NCI-H524 treated with DMSO at 0.1 percent for 48 hours (cell line): Measurements from ENCODE around the gene COMMD3.

ENCODE experiments used
- DNase-seq: peaks from one replicate; lab custom pipeline; 2025; lab: John Stamatoyannopoulos, UW

Gene COMMD3

GRCh38 chr10:22319980-22320558 is 3.9 kb downstream of the COMMD3 start:
- no peak for DNase-seq

DNA sequence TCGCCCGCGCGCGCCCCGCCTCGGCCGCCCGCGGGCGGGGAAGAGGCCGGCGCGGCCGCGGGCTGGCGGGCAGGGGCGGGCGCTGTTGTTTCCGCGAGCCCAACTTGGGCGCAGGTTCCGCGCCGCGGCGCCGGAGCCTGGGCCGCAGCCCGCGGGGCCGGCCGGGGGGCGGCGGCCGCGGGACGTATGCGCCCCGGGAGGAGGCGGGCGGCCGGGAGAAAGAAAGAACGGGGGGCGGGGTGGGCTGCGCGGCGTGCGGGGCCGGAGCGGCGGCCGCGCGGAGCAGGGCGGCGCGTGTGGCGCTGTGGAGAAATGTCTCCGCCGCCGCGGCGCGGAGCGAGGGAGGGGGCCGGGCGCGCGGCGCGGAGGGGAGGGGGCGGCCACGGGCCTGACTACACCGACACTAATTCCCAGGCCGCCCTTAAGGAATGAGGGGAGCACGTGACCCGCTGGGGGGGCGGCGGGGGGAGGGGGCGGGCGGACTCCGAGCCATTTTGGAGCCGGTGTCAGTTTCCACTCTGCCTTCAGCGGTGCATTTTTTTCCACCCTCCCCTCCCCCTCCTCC is 4.5 kb downstream of the COMMD3 start, which contains the start of gene BMI1:
Gene BMI1 (plus strand): TSS at position 509 of the 565 bp plus-strand sequence. CDS start 5,351 bp downstream, outside the sequence.
- DNase-seq = no peak

DNA sequence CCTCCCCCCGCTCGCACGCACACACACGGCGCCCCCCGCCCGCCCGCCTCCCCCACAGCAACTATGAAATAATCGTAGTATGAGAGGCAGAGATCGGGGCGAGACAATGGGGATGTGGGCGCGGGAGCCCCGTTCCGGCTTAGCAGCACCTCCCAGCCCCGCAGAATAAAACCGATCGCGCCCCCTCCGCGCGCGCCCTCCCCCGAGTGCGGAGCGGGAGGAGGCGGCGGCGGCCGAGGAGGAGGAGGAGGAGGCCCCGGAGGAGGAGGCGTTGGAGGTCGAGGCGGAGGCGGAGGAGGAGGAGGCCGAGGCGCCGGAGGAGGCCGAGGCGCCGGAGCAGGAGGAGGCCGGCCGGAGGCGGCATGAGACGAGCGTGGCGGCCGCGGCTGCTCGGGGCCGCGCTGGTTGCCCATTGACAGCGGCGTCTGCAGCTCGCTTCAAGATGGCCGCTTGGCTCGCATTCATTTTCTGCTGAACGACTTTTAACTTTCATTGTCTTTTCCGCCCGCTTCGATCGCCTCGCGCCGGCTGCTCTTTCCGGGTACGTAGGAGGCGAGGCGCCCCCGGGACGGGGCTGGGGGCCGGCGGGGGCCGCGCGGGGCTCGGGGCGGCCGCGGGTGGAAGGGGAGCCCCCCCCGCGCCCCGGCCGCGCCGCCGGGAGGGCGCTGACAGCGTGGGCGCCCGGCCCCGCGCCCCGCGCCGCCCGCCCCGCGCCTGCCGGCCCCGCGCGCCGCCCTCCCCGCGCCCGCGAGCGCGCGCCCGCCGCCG is 5.2 kb downstream of the COMMD3 start:
- no peak for DNase-seq

DNA sequence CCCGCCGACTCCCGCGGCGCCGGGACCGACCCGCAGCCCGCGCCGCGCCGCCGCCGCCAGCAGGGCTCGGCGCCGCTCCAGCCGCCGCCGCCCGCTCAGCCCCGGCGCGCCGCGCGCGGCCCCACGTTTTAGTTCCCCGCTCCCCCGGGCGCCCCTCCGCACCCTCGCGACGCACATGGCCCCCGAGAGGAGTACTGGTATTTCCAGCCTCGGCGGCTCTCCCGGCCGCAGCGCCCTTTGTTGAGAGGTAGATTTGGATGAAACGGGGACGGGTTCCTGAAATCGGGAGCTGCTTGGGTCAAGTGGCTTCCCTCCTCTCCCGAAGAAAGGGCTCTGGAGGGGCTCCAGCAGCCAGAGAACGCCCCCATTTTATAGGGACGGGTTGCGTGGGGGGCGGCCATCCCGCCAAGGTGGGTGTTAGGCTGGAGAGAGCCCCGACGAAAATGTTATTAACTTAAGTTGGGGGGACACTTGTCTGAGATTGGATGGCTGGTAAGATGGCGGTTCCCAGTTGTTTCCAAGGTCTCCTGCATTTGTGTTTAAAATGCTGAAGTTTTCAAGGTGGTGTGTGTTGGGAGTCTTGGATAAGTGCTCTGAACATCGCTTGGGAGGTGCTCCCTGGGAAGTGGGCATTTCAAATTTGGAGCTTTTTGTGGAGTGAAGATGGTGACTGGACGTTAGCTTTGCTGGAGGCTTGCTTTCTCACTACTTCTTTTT is 5.9 kb downstream of the COMMD3 start:
- DNase-seq = no peak

DNA sequence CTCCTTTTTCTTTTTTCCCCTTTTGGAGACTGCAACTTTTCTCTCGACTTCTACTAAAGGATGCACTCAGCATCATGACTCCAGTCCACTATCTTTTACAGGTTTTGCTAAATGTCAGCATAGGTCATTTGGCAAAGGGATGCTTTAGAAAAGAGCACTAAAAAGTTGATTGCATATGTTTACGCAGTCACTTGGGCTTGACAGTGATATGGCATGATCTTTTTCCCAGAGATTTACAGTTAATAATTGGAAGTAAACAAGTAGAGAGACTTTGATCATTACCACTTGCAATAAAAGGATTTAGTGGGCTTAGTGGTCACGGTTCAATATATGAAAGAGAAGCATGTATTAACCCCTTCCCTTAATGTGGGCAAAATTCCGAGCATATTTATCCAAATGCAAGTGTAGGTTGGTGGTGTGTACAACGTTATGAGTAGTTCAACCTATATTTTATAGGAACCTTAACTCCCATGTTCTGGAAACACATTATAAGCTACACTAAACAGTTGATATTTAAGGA is 6.5 kb downstream of the COMMD3 start:
- DNase-seq = no peak

- DNase-seq = no peak
Observed at GRCh38 chr10:22323538-22324305, 7.5 kb downstream of the COMMD3 start.

DNA sequence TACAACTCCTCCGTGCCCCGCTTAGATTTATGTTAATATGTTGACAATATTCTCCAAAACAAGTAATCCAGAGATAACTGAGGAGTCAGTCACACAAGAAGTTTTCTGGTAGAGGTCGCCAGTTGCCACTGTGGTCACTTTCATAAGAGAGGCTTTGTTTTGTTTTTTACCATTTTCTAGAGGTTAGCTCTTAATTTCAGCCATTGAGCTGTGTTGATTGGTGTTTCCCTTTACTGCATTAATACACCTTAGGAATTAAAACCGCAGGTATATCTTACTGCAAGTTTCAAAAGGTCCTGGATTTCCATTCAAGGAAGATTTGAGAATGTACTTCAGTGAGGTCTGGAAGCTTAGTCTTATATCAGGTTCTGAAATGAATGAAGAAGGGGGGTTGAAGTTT is 8.2 kb downstream of the COMMD3 start:
- no peak for DNase-seq

- no peak for DNase-seq
Observed at GRCh38 chr10:22324893-22325271, 8.7 kb downstream of the COMMD3 start.

GRCh38 chr10:22325272-22326144 is 9.3 kb downstream of the COMMD3 start:
- no peak for DNase-seq

DNA sequence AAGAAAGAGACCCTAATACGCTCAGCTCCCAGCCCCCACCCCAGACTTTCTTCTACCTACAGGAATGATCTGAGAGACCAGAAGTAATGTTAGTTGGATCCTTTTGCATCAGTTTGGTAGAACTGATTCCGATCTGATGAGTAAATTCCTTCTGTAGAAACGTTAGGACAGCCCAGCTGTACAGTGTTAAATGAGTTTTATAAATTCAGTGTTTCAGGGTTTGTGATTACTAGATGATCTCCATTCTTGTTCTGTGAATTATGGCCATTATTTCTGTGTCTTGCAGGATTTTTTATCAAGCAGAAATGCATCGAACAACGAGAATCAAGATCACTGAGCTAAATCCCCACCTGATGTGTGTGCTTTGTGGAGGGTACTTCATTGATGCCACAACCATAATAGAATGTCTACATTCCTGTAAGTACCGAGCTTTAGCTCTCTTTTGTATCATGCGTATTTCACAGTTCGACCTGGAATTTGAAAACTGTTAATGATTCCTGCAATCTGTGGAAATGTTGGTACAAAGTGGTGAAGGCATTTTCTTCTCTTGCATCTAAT is 10.0 kb downstream of the COMMD3 start:
- DNase-seq = no peak

DNA sequence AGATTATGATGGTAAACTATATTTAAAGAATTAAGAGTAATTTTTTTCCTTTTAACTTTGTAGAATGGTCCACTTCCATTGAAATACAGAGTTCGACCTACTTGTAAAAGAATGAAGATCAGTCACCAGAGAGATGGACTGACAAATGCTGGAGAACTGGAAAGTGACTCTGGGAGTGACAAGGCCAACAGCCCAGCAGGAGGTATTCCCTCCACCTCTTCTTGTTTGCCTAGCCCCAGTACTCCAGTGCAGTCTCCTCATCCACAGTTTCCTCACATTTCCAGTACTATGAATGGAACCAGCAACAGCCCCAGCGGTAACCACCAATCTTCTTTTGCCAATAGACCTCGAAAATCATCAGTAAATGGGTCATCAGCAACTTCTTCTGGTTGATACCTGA is 13.0 kb downstream of the COMMD3 start:
- no peak for DNase-seq

DNA sequence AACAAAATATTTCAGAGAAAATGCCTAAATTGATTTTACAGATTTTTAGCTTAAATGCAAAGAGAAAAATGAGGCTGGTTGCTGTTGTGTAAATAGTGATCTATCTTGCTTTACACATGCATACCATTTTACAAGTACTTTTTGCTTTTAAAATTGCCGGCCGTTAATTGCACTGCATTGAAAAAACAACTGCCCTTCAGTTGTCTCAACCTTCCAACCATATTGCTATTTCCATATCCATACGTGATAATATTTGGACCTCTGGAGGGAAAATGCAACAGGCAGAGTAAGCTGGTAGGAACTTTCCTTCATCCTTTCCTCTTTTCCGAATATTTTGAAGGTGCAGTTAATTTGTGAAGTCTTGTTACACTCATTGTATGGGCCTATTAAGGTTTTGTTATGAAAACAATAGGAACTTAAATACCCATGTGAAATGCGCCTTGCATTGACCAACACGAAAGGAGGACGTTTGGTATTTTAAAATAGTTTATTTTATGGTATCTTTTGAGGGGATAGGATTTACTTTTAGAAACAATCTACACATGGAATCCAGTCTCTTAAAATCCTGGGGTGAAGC is 16.0 kb downstream of the COMMD3 start:
- no peak for DNase-seq

DNA sequence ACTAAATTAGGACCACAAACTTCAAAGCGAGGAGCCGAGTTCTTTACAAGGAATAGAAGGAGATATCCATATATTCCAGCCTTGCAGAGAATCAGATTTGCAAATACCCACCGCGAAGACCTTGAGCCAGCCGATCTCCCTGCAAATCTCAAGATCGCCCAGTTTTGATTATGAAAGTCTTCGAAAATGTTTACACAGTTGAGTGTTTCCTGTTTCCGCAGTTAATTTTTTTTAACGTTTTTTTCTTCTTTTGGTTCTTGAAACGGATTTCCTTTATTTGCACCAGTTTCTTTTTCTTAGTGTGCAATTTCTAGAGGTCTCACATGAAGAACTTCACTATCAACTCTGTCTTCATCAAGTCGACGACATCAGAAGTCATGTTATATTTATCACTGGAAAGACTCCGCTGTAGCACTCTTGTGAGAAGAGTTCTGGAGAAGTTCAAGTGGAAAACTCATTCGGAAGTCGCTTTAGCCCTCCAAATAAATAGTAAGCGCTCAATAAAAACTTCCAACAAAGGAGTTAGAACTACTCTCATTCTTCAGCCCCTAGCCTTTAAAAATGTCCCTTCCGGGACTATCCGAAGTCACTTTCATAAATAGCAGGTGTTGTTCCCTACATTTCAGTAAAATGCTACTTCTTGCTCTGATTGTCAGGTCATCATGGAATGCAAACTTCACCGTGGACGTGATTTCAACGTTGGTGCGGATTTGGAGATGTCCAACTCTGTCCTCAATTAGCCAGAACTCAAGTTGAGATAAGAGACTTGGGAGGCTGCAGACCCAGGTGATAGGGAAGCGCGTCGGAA is 17.2 kb downstream of the COMMD3 start:
- no peak for DNase-seq

DNA sequence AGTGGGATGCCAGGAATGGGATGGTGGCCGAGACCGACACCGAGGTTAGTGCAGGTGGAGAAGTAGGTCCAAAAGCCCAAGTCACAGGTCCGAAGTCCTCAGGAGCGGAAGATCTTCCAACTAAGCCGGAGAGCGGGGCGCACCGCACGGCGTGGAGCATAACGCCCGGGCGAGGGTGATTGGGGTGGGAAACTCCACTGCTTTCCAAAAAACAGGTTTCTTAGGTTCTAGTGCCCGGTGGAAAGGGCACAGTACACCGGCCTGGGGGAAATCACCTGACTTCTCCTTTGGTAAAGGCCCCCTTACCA is 17.7 kb downstream of the COMMD3 start:
- DNase-seq = no peak

DNA sequence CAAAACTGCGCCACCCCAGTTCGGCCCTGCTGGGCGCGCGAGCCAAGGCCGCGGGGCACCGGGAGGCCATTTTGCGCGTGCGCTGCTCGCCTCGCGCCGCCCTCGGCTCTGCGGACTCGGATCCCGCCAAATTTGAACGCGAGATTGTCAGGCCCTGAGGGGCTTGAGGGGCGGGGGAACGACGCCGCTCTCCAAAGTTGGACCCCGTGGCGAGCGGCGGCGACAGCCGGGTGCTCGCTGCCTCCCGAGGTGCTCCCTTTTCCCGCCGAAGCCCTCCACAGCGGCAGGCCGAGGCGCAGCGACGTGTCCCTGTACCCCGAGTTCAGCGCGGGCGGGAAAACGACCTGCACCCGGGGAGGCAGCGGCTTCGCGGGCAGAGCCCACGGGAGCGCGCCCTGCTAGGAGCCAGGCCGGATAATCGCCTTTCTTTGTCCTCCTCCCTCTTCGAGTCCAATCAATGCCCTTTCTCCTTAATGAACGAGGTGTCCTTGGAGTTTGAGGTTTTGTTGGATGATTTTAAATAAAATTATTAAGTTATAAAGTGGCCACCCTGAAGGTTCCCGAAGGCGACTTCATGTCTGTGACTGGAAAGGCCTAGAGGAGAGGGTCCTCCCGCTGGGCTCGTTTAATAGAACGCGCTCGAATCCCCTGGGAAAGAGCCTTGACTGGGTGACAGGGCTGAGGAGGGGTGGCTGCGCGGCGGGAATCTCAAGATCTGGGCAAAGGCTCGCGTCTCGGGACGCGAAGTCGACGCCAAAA is 18.4 kb downstream of the COMMD3 start:
- DNase-seq = no peak

- DNase-seq = no peak
Observed at GRCh38 chr10:22335173-22335933, 19.2 kb downstream of the COMMD3 start.

DNA sequence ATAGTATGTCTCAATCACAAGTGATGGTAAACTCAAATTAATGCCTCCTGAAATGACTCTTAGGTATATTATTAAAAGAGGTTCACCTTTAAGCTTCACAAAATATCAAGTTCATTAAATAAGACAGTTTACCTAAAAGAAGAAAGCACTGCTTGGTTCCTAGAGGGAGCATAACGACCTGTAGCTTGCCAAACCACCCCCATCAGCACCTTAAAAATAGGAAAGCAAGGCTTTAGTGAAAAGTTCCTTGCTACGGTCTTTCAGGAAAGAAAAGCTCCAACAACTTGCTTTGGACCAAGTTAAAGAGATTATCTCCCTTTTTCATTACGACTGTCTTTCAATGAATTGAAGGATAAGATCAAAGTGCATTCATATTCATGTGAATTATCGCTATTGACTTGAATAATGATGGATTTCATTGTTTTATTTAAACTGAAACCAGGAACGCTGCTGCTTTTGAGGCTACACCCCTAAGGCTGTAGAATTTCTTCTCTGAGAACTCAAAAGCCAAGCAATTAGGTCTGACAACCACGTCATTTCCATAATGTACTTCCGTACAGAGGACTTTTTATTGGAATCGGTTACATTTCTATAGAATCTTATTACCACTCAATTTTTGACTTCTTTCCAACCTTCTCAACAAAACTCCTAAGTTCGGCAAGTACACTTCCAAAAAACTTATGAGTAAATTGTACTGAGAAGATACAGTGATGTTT is 22.2 kb downstream of the COMMD3 start:
- no peak for DNase-seq
